ENCODE data around the gene EVI2B. TPM values are rescaled to one million over a fixed set of nuclear protein-coding genes. Genes with fewer than 3 reads are reported as not detected.

The EVI2B gene
- total RNA-seq, 1 experiment from 2014 or later = not detected

GRCh38 chr17:31272803-31273202 is 41.1 kb downstream of the EVI2B start:
- Histone ChIP-seq H4K5ac (ENCODE audit: insufficient read length, low read depth, low read length) (no peak overlapping the region), H3K23ac (ENCODE audit: insufficient read length, low read depth, low read length) (no peak overlapping the region), H3K9ac (ENCODE audit: extremely low read depth, insufficient read length, low read length) (no peak overlapping the region), H3K23me2 (ENCODE audit: insufficient read length, low read depth, low read length, poor library complexity, severe bottlenecking) (no peaks in the 10 kb centered on the region), H3K4ac (ENCODE audit: low read depth, low read length) (no peak overlapping the region), H4K8ac (replicated peaks; ENCODE audit: insufficient read length, low read depth, low read length) (no peak overlapping the region), H4K20me1 (ENCODE audit: control insufficient read depth, insufficient read depth, insufficient read length) (no peaks in the 10 kb centered on the region), H3K56ac (ENCODE audit: insufficient read length, low read depth, low read length) (no peak overlapping the region), H3K79me2 (ENCODE audit: insufficient read depth, low read length) (no peaks in the 10 kb centered on the region), H3K9me3 (ENCODE audit: control insufficient read depth, low read depth, low read length) (no peaks in the 10 kb centered on the region), H2BK20ac (ENCODE audit: low read depth, low read length, poor library complexity, severe bottlenecking) (no peak overlapping the region), H3K27me3 (ENCODE audit: insufficient read depth, low read length) (no peaks in the 10 kb centered on the region), H3K18ac (ENCODE audit: insufficient read length, low read depth, low read length) (no peak overlapping the region), H3K27ac (ENCODE audit: insufficient read length, low read depth, low read length) (no peak overlapping the region), H3K14ac (ENCODE audit: insufficient read depth, low read length) (no peak overlapping the region), H2AK5ac (ENCODE audit: insufficient read length, low read length) (no peak overlapping the region), H3K79me1 (ENCODE audit: insufficient read depth, low read depth, low read length, poor library complexity, severe bottlenecking) (no peaks in the 10 kb centered on the region), H2BK120ac (ENCODE audit: low read depth, low read length, poor library complexity, severe bottlenecking) (no peak overlapping the region), H4K91ac (ENCODE audit: insufficient read length, low read depth, low read length) (no peak overlapping the region), H2BK5ac (ENCODE audit: insufficient read length, low read length) (no peak overlapping the region), H3K4me1 (ENCODE audit: insufficient read depth, low read length) (0 out of 2 replicates have a peak, but pooled peaks cover 3% of the 10 kb centered on the region), H2AFZ (ENCODE audit: low read length) (no peak overlapping the region), H2BK15ac (ENCODE audit: low read depth, low read length) (no peak overlapping the region), H3K4me2 (ENCODE audit: insufficient read depth, insufficient read length, low read length) (no peak overlapping the region), H3T11ph (ENCODE audit: low read length) (no peak overlapping the region), H2BK12ac (ENCODE audit: insufficient read length, low read depth, low read length) (no peak overlapping the region)
- Mint-ChIP-seq H3K36me3 (ENCODE audit: insufficient read depth in 1 of 3, low read depth in 3 of 3) (peaks cover 2 to 39% (median 15%) of the 10 kb centered on the region in 3 experiments; a peak in 6 of 7 replicates), H3K4me1 (peaks cover 8 to 11% of the 10 kb centered on the region in 2 experiments), H3K27ac (no peak overlapping the region), H3K27me3 (ENCODE audit: low read depth) (no peaks in the 10 kb centered on the region), H3K9me3 (no peaks in the 10 kb centered on the region), H3K4me3 (no peak overlapping the region)
- TF ChIP-seq, protein P1, sequence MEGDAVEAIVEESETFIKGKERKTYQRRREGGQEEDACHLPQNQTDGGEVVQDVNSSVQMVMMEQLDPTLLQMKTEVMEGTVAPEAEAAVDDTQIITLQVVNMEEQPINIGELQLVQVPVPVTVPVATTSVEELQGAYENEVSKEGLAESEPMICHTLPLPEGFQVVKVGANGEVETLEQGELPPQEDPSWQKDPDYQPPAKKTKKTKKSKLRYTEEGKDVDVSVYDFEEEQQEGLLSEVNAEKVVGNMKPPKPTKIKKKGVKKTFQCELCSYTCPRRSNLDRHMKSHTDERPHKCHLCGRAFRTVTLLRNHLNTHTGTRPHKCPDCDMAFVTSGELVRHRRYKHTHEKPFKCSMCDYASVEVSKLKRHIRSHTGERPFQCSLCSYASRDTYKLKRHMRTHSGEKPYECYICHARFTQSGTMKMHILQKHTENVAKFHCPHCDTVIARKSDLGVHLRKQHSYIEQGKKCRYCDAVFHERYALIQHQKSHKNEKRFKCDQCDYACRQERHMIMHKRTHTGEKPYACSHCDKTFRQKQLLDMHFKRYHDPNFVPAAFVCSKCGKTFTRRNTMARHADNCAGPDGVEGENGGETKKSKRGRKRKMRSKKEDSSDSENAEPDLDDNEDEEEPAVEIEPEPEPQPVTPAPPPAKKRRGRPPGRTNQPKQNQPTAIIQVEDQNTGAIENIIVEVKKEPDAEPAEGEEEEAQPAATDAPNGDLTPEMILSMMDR (conservative IDR thresholded peaks at IDR 0.05) = no peak
- no peak for DNase-seq
